GM23338 (cell line): ENCODE measurements around the gene DUSP1. TPM values are rescaled to one million over a fixed set of nuclear protein-coding genes. Genes with fewer than 3 reads are reported as not detected.

ENCODE experiments used
- ATAC-seq: fragments of 200-7000 bp; cut with Tn5 transposase; 3 replicates; pipeline ENCODE4 v1.9.1; 2020
- DNase-seq: peaks from one replicate; pipeline ENCODE4 v3.0.0-alpha.2; 2015; ENCODE audit warnings: low spot score
- H2AFZ ChIP-seq: fragments of 200-600 bp; sonication (generic); 2 replicates; pipeline ENCODE4 v1.8.0; 2016; ENCODE audit warnings: antibody characterized with exemption, mild to moderate bottlenecking, moderate library complexity
- H3F3A ChIP-seq: fragments of 200-600 bp; sonication (generic); replicated peaks from 2 replicates; pipeline ENCODE4 v1.8.0; 2017; ENCODE audit warnings: antibody characterized with exemption, mixed run types, low read depth
- H3K27ac ChIP-seq: fragments of 200-600 bp; sonication (generic); 2 replicates; pipeline ENCODE4 v1.6.1; 2016; ENCODE audit warnings: low read depth
- H3K27me3 ChIP-seq: fragments of 200-600 bp; sonication (generic); 2 replicates; pipeline ENCODE4 v1.8.0; 2016; ENCODE audit warnings: mild to moderate bottlenecking, mixed run types, moderate library complexity; ENCODE audit not compliant: insufficient read depth
- H3K36me3 ChIP-seq: fragments of 200-600 bp; sonication (generic); 2 replicates; pipeline ENCODE4 v1.8.0; 2016; ENCODE audit warnings: mild to moderate bottlenecking; ENCODE audit not compliant: insufficient read depth
- H3K4me1 ChIP-seq: fragments of 200-600 bp; sonication (generic); 2 replicates; pipeline ENCODE4 v1.8.0; 2016; ENCODE audit warnings: mild to moderate bottlenecking, moderate library complexity; ENCODE audit not compliant: insufficient read depth
- H3K4me2 ChIP-seq: fragments of 200-600 bp; sonication (generic); 2 replicates; pipeline ENCODE4 v1.7.1; 2017; ENCODE audit warnings: mixed run types
- H3K4me3 ChIP-seq: fragments of 200-600 bp; sonication (generic); 2 replicates; pipeline ENCODE4 v1.6.1; 2016; ENCODE audit warnings: mixed run types
- H3K79me2 ChIP-seq: fragments of 200-600 bp; sonication (generic); replicated peaks from 2 replicates; pipeline ENCODE4 v1.8.0; 2017; ENCODE audit warnings: mild to moderate bottlenecking; ENCODE audit not compliant: insufficient read depth
- H3K9me2 ChIP-seq: fragments of 200-600 bp; sonication (generic); 2 replicates; pipeline ENCODE4 v1.8.0; 2017; ENCODE audit not compliant: insufficient read depth
- H4K20me1 ChIP-seq: fragments of 200-600 bp; sonication (generic); replicated peaks from 2 replicates; pipeline ENCODE4 v1.8.0; 2017; ENCODE audit warnings: mild to moderate bottlenecking; ENCODE audit not compliant: insufficient read depth
- H3K27ac Mint-ChIP-seq: 2 replicates; pipeline ENCODE4 v1.8.0; 2020; ENCODE audit warnings: inconsistent platforms, mild to moderate bottlenecking, moderate library complexity, mixed read lengths
- H3K27me3 Mint-ChIP-seq: 3 replicates; pipeline ENCODE4 v1.8.0; 2022; ENCODE audit warnings: low read depth, mild to moderate bottlenecking, moderate library complexity, mixed read lengths, inconsistent platforms; ENCODE audit not compliant: insufficient read depth, poor library complexity
- H3K36me3 Mint-ChIP-seq: 3 replicates; pipeline ENCODE4 v1.8.0; 2021; ENCODE audit warnings: low read depth, mild to moderate bottlenecking, inconsistent platforms, moderate library complexity, mixed read lengths
- H3K4me1 Mint-ChIP-seq: 3 replicates; pipeline ENCODE4 v1.8.0; 2020; ENCODE audit warnings: mild to moderate bottlenecking, inconsistent platforms, mixed read lengths
- H3K4me3 Mint-ChIP-seq: 3 replicates; pipeline ENCODE4 v1.8.0; 2021; ENCODE audit warnings: moderate library complexity, mild to moderate bottlenecking, inconsistent platforms, mixed read lengths
- H3K9me3 Mint-ChIP-seq: 3 replicates; pipeline ENCODE4 v1.8.0; 2020; ENCODE audit warnings: moderate library complexity, mild to moderate bottlenecking, inconsistent platforms, mixed read lengths
- CTCF ChIP-seq, 2 experiments: fragments of 200-600 bp in 1 of 2; sonication (generic) in 1 of 2; conservative IDR thresholded peaks; 2 replicates each; pipeline versions ENCODE4 v1.5.1 to v1.6.1; 2016 to 2017; ENCODE audit warnings: antibody characterized with exemption in 2 of 2, low read depth in 2 of 2, mild to moderate bottlenecking in 2 of 2, moderate library complexity in 1 of 2
- ETS1 ChIP-seq: IDR thresholded peaks from 2 replicates; pipeline ENCODE4 v1.6.1; 2016; ENCODE audit warnings: antibody characterized with exemption
- EZH2 ChIP-seq: fragments of 200-600 bp; sonication (generic); IDR thresholded peaks from one replicate; pipeline ENCODE4 v1.8.0; 2017; ENCODE audit warnings: antibody characterized with exemption, mild to moderate bottlenecking, low read depth; ENCODE audit not compliant: unreplicated experiment
- EZH2phosphoT487 ChIP-seq: fragments of 200-600 bp; sonication (generic); IDR thresholded peaks from one replicate; pipeline ENCODE4 v1.8.1; 2018; ENCODE audit warnings: antibody characterized with exemption; ENCODE audit not compliant: unreplicated experiment
- JUNB ChIP-seq: IDR thresholded peaks from one replicate; pipeline ENCODE4 v1.6.1; 2016; ENCODE audit warnings: antibody characterized with exemption; ENCODE audit not compliant: unreplicated experiment
- POLR2AphosphoS5 ChIP-seq: IDR thresholded peaks from 2 replicates; pipeline ENCODE4 v1.6.1; 2016; ENCODE audit warnings: antibody characterized with exemption, low read depth
- STAT1 ChIP-seq: IDR thresholded peaks from one replicate; pipeline ENCODE4 v1.6.1; 2016; ENCODE audit warnings: antibody characterized with exemption; ENCODE audit not compliant: unreplicated experiment
- ZNF114 ChIP-seq: fragments of 250-450 bp; sonication (Bioruptor Pico); IDR thresholded peaks from 2 replicates; pipeline ENCODE4 v1.5.0; 2020; ENCODE audit warnings: mild to moderate bottlenecking, moderate library complexity
- polyA plus RNA-seq: library from polyadenylated mRNA; unstranded; fragments of >200 nt; fragmentation: Nextera tagmentation; extraction: Ambion mirVana; gene quantifications from 2 replicates; pipeline ENCODE4 v1.2.1, GENCODE V29; 2016
- total RNA-seq: library from RNA; depleted of rRNA; stranded (reverse); fragments of >200 nt; shearing (Covaris generic); gene quantifications from 2 replicates; pipeline ENCODE4 v1.2.3, GENCODE V29; 2014
- TF ChIP-seq, protein P1 (sequence below): IDR thresholded peaks from one replicate; pipeline ENCODE4 v1.6.1; 2018; ENCODE audit warnings: antibody characterized with exemption; ENCODE audit not compliant: unreplicated experiment

Gene DUSP1
- total and polyA plus RNA-seq, 2 experiments from 2014 or later: 9.7 to 17.2 TPM

DNA sequence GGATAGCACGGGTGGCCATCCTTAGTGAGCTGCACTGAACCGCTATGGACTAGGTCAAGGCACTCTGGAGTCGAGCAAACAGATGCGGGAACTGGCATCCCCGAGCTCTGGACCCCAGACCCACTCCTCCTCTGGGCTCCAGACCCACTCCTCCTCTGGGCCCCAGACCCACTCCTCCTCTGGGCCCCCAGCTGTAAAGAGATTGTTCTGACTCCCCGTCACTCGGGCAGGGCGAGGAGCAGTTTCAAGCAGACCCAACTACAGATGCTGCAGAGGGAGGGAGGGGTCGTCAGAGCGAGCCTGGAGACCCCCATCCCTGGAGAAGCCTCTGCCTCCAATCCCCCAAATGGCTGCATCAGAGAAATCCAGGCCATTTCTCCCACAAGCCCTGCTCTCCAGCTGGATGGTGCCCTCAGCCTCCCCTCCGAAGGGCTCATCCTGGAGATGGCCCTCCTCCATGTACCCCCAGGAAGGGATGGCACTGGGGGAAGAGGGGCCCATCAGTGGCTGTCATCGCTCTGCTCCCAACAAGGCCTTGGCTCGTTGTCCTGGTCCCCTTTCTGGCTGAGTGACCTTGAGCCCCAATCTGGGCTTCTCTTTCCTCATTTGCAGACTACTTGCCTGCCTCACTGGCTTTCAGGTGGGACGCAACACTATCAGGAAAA, 38.7 kb downstream of the DUSP1 start:
- Mint-ChIP-seq H3K36me3 (no peaks in the 10 kb centered on the region), H3K4me1 (no peaks in the 10 kb centered on the region), H3K27me3 (peaks cover 7% of the 10 kb centered on the region), H3K4me3 (no peak overlapping the region), H3K27ac (no peak overlapping the region), H3K9me3 (no peaks in the 10 kb centered on the region)
- ATAC-seq (no peak), DNase-seq (no peak)
- no peaks in the 10 kb centered on the region for H3K27me3 ChIP-seq
- H3K4me1 ChIP-seq: no peaks in the 10 kb centered on the region
- H3K36me3 ChIP-seq: no peaks in the 10 kb centered on the region
- no peaks in the 10 kb centered on the region for H4K20me1 ChIP-seq
- no peak overlapping the region for H3K4me3 ChIP-seq
- no peaks in the 10 kb centered on the region for H3F3A ChIP-seq
- no peak overlapping the region for H2AFZ ChIP-seq
- H3K79me2 ChIP-seq: no peaks in the 10 kb centered on the region
- H3K9me2 ChIP-seq: no peaks in the 10 kb centered on the region
- H3K4me2 ChIP-seq: no peak overlapping the region
- no peak overlapping the region for H3K27ac ChIP-seq
- TF ChIP-seq CTCF (conservative IDR thresholded peaks at IDR 0.05; ENCODE audit: low read depth in 2 of 2) (no peak), POLR2AphosphoS5 (no peak), ETS1 (no peak), STAT1 (no peak), EZH2phosphoT487 (no peak)
- TF ChIP-seq, protein P1, sequence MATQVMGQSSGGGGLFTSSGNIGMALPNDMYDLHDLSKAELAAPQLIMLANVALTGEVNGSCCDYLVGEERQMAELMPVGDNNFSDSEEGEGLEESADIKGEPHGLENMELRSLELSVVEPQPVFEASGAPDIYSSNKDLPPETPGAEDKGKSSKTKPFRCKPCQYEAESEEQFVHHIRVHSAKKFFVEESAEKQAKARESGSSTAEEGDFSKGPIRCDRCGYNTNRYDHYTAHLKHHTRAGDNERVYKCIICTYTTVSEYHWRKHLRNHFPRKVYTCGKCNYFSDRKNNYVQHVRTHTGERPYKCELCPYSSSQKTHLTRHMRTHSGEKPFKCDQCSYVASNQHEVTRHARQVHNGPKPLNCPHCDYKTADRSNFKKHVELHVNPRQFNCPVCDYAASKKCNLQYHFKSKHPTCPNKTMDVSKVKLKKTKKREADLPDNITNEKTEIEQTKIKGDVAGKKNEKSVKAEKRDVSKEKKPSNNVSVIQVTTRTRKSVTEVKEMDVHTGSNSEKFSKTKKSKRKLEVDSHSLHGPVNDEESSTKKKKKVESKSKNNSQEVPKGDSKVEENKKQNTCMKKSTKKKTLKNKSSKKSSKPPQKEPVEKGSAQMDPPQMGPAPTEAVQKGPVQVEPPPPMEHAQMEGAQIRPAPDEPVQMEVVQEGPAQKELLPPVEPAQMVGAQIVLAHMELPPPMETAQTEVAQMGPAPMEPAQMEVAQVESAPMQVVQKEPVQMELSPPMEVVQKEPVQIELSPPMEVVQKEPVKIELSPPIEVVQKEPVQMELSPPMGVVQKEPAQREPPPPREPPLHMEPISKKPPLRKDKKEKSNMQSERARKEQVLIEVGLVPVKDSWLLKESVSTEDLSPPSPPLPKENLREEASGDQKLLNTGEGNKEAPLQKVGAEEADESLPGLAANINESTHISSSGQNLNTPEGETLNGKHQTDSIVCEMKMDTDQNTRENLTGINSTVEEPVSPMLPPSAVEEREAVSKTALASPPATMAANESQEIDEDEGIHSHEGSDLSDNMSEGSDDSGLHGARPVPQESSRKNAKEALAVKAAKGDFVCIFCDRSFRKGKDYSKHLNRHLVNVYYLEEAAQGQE: no peak

- Histone ChIP-seq H4K20me1 (no peaks in the 10 kb centered on the region), H3K4me2 (no peak overlapping the region), H3K79me2 (no peaks in the 10 kb centered on the region), H3K27ac (no peak overlapping the region), H3K9me2 (no peaks in the 10 kb centered on the region), H3K27me3 (no peaks in the 10 kb centered on the region), H3K4me3 (no peak overlapping the region), H3K36me3 (no peaks in the 10 kb centered on the region), H3K4me1 (no peaks in the 10 kb centered on the region), H2AFZ (no peak overlapping the region), H3F3A (no peaks in the 10 kb centered on the region)
- DNase-seq (no peak), ATAC-seq (no peak)
- Mint-ChIP-seq H3K4me1 (no peaks in the 10 kb centered on the region), H3K36me3 (no peaks in the 10 kb centered on the region), H3K27ac (no peak overlapping the region), H3K27me3 (peaks cover 7% of the 10 kb centered on the region), H3K9me3 (no peaks in the 10 kb centered on the region), H3K4me3 (no peak overlapping the region)
- TF ChIP-seq EZH2phosphoT487 (no peak), CTCF (conservative IDR thresholded peaks at IDR 0.05; ENCODE audit: low read depth in 2 of 2) (no peak), JUNB (no peak), POLR2AphosphoS5 (no peak), EZH2 (no peak), ZNF114 (CRISPR knock-in tag) (no peak), ETS1 (no peak)
- TF ChIP-seq, protein P1: no peak
Measured at GRCh38 chr5:172731680-172732074, 39.3 kb downstream of the DUSP1 start.
